Naive thymus-derived CD8-positive, alpha-beta T cell (primary cell): ENCODE results near the gene RBMS3. TPM values are rescaled to one million over a fixed set of nuclear protein-coding genes. Genes with fewer than 3 reads are reported as not detected.
"Not testable (repeated sequence)": the region's sequence is repeated elsewhere in the genome, so short reads cannot be mapped to it uniquely, and the experiment has no call there.

Experiments used
- ATAC-seq, 2 donors: fragments of 150-1000 bp; cut with Tn5 transposase in 1 of 2; sonication (Bioruptor Pico), chemical (Tn5 transposase) in 1 of 2; 1 replicate in 1 of 2; 2 replicates in 1 of 2; pipeline ENCODE4 v1.10.0; 2021; ENCODE audit warnings: mild to moderate bottlenecking in 2 of 2, moderate library complexity in 2 of 2
- POLR2A ChIA-PET: fragments of 350-600 bp; sonication (Branson Sonifier 250); formaldehyde crosslinking; loops from one replicate; lab custom pipeline; 2021; ENCODE audit warnings: antibody characterized with exemption; lab: Charles Lee
- DNase-seq, 10 donors: peaks; one replicate each; pipeline versions ENCODE4 v3.0.0 to v3.0.0-alpha.2; 2020 to 2022
- H3K27ac Mint-ChIP-seq, 10 donors: one replicate each; pipeline ENCODE4 v1.8.0; 2020 to 2022; ENCODE audit warnings: mild to moderate bottlenecking in 10 of 10, mixed read lengths in 10 of 10, moderate library complexity in 4 of 10, inconsistent platforms in 1 of 10
- H3K27me3 Mint-ChIP-seq, 5 donors: one replicate each; pipeline ENCODE4 v1.8.0; 2021 to 2022; ENCODE audit warnings: mixed read lengths in 5 of 5
- H3K36me3 Mint-ChIP-seq, 3 donors: one replicate each; pipeline ENCODE4 v1.8.0; 2020 to 2022; ENCODE audit warnings: mixed read lengths in 3 of 3, mild to moderate bottlenecking in 2 of 3, inconsistent platforms in 1 of 3
- H3K4me1 Mint-ChIP-seq, 4 donors: one replicate each; pipeline ENCODE4 v1.8.0; 2021 to 2022; ENCODE audit warnings: mixed read lengths in 4 of 4
- H3K4me3 Mint-ChIP-seq, 10 donors: one replicate each; pipeline ENCODE4 v1.8.0; 2020 to 2022; ENCODE audit warnings: mild to moderate bottlenecking in 10 of 10, mixed read lengths in 10 of 10, moderate library complexity in 6 of 10, inconsistent platforms in 1 of 10
- H3K9me3 Mint-ChIP-seq, 9 donors: one replicate each; pipeline ENCODE4 v1.8.0; 2020 to 2022; ENCODE audit warnings: mixed read lengths in 9 of 9, mild to moderate bottlenecking in 3 of 9, inconsistent platforms in 1 of 9, moderate library complexity in 1 of 9
- polyA plus RNA-seq, 3 donors: library from polyadenylated mRNA; unstranded; fragments of 300-500 nt; fragmentation: Illumina TruSeq; gene quantifications; one replicate each; pipeline ENCODE4 v1.2.3, GENCODE V29; 2021
- total RNA-seq, 8 experiments: library from RNA in 2 of 8; stranded (reverse) in 2 of 8; gene quantifications; one replicate each; pipeline ENCODE4 v1.2.3 and lab custom pipeline; 2021 to 2026

The RBMS3 gene
- total and polyA plus RNA-seq, 5 experiments from 2014 or later: not detected

DNA sequence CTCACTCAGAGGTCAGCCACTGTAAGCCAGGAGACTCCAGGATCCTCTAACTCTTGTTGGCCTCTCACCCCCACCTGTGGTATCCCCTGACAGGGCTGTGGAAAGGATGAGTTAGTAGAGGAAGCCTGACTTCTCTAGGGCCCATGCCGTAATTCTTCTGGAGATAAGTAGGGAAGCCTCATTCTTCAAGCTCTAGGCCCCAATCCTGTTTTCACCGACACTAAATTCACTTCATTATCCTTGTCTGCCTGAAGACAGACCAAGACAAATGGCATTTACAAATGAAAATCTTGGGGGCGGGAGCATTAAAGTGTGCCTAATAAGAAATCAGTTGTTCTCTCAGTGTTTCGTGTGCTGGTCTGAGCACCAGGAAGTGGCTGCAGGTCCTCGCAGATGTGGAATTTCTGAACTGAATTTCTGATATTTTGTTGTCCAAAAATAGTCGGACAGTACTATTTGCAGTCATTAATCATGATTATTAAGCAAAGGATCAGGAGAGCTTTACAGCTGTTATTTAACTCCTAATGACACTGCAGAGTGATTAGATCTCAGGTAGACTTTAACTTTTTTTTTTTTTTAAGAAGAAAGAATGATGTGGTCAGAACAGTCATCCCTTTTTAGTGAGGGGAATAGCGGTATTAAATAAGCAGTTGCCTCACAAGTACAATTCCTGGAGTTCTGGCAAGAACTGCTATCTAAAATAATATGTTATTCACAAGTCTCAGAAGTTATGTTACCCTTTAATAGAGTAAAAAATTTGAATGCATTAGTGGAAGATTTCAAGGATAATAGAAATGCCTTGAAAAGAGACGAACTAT lies 58.4 kb downstream of the RBMS3 start:
- DNase-seq (no peak), ATAC-seq (no peak)
- no peaks in the 10 kb centered on the region for H3K36me3 Mint-ChIP-seq
- H3K27ac Mint-ChIP-seq: no peak overlapping the region
- H3K27me3 Mint-ChIP-seq: peaks cover 0 to 2% (median 0%) of the 10 kb centered on the region in 5 donors
- H3K9me3 Mint-ChIP-seq: no peaks in the 10 kb centered on the region
- POLR2A ChIA-PET: no interaction called here
- no peak overlapping the region for H3K4me3 Mint-ChIP-seq
- no peaks in the 10 kb centered on the region for H3K4me1 Mint-ChIP-seq

DNA sequence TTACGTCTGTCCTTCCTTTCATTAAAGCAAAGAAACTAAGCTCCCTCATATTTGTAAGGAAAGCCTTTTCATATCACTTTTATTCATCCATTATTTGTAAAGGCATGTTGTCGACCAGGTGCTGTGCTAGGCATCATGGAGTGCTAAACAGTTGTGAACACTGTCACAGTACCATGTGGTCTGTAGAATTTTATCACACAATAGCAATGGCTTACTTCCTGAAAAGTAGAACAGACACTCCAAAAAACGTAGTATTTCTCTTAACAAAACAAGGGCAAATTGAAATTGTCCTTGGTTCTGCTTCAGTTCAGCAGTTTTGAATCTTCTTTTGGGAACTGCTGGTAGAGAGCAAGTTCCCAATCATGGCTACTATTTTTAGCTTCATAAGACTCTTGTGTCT lies 63.3 kb downstream of the RBMS3 start:
- no peaks in the 10 kb centered on the region for H3K4me1 Mint-ChIP-seq
- no peak overlapping the region for H3K27ac Mint-ChIP-seq
- peaks cover 0 to 2% (median 0%) of the 10 kb centered on the region in 9 donors for H3K9me3 Mint-ChIP-seq
- H3K27me3 Mint-ChIP-seq: peaks cover 0 to 3% (median 0%) of the 10 kb centered on the region in 5 donors
- no peak overlapping the region for H3K4me3 Mint-ChIP-seq
- POLR2A ChIA-PET: no interaction called here
- DNase-seq: no peak
- H3K36me3 Mint-ChIP-seq: no peaks in the 10 kb centered on the region
- no peak for ATAC-seq

DNA sequence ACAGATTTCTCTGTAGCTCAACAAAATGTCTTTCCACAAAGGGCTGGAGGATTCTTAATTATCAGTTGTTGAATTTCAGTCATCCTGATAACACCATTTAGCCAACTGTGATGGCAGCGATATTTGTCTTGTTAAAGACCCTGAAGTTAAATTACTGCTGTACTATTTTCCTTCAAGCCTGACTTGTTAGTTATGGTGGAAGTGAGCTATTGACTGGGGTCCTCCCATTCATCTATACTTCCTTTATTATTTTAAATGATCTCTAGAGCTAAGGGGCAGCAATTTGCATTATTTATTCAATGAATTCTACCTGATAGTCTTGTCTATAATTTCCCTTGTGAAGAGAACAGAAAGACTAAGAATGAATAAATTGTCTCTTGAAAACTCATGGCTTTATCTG lies 64.1 kb downstream of the RBMS3 start:
- POLR2A ChIA-PET: no interaction called here
- no peak for DNase-seq
- H3K27me3 Mint-ChIP-seq: peaks cover 0 to 3% (median 0%) of the 10 kb centered on the region in 5 donors
- ATAC-seq: no peak
- H3K36me3 Mint-ChIP-seq: no peaks in the 10 kb centered on the region
- H3K27ac Mint-ChIP-seq: no peak overlapping the region
- peaks cover 0 to 2% (median 0%) of the 10 kb centered on the region in 9 donors for H3K9me3 Mint-ChIP-seq
- no peaks in the 10 kb centered on the region for H3K4me1 Mint-ChIP-seq
- no peak overlapping the region for H3K4me3 Mint-ChIP-seq

DNA sequence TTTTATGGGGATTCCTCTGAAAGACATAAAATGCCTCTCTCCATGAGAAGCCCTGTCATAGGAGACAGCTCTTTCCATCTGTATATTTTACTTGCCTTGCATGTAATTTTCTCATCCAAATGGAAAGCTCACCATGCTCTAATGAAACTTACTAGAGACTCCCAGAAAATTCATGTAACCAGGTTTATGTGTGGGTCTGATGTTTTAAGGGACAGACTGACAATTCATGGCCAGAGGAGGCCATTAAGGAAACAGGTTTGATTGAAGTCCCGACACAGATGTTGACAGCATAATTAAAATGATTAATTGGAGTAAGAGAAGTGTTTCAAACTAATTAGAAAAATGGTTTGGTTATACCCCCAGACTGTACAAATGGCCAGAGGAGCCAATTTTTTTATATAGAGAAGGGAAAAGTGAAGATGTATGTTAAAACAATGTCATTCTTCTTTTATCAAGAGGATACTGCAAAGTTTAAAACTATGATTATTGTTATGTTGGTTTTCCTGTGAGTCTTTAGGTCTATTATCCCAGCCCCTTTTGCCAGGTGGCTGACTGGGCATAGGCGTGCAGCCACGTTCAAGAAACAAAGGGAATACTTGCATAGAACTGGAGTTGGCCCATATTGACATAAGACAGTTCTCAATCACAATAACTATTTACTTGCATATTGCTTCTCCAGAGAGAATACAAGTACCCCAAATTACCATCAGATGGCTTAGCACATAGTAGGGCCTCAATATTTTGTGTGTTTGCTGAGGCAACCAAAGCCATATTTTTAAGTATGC lies 64.8 kb downstream of the RBMS3 start:
- no peak for DNase-seq
- Mint-ChIP-seq H3K9me3 (peaks cover 0 to 2% (median 0%) of the 10 kb centered on the region in 9 donors), H3K27ac (no peak overlapping the region), H3K36me3 (no peaks in the 10 kb centered on the region), H3K4me1 (no peaks in the 10 kb centered on the region), H3K4me3 (no peak overlapping the region), H3K27me3 (peaks cover 0 to 3% (median 0%) of the 10 kb centered on the region in 5 donors)
- POLR2A ChIA-PET: no interaction called here
- no peak for ATAC-seq

DNA sequence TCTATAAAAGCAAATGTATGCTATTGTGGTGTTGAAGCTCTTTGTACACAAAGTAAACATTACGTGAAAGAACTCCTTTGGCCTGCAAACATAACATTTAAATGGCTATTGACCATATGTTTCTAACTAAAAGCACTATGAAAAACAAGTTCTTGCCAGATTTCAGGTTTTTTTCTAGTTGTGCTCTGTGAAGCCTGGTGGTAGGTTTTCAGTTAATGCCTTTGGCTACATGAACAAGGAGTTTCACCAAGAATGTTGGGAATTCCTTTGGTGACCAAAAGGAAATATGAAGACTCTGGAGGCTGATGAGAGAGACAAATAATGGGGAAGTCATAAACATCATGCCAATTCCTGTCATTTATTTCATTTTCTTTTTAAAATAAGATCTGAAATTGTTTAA lies 66.0 kb downstream of the RBMS3 start:
- peaks cover 0 to 3% (median 0%) of the 10 kb centered on the region in 5 donors for H3K27me3 Mint-ChIP-seq
- no peaks in the 10 kb centered on the region for H3K36me3 Mint-ChIP-seq
- DNase-seq: no peak
- no peak overlapping the region for H3K27ac Mint-ChIP-seq
- H3K4me1 Mint-ChIP-seq: no peaks in the 10 kb centered on the region
- no peak for ATAC-seq
- H3K4me3 Mint-ChIP-seq: no peak overlapping the region
- POLR2A ChIA-PET: no interaction called here
- H3K9me3 Mint-ChIP-seq: peaks cover 0 to 2% (median 0%) of the 10 kb centered on the region in 9 donors

DNA sequence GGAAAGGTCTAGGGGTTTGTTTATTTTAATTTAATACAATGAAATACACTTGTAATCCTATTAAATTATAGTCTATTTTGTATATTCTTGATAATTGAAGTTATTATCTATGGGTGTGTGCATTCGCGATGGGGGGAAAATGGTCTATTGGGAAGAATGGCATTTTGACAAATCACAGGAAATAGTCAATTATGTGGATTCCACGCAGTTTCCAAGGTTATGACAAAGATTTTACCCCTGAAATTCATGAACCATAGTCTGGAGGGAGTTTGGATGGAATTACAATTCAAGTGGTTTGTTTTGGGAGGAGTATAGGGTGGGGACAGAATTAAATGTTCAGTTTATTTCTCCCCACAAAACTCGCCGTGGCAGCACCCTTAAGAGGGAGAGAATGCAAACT lies 66.5 kb downstream of the RBMS3 start:
- peaks cover 0 to 3% (median 0%) of the 10 kb centered on the region in 5 donors for H3K27me3 Mint-ChIP-seq

GRCh38 chr3:29348316-29348715 lies 67.4 kb downstream of the RBMS3 start:
- no peak overlapping the region for H3K27ac Mint-ChIP-seq
- peaks cover 0 to 3% (median 0%) of the 10 kb centered on the region in 5 donors for H3K27me3 Mint-ChIP-seq
- H3K4me1 Mint-ChIP-seq: no peaks in the 10 kb centered on the region
- H3K4me3 Mint-ChIP-seq: no peak overlapping the region
- POLR2A ChIA-PET: no interaction called here
- H3K9me3 Mint-ChIP-seq: peaks cover 0 to 2% (median 0%) of the 10 kb centered on the region in 9 donors
- no peaks in the 10 kb centered on the region for H3K36me3 Mint-ChIP-seq
- ATAC-seq (no peak), DNase-seq (no peak)

More for the DNA sequence above, 66.5 kb downstream of the RBMS3 start:
- Mint-ChIP-seq H3K4me3 (no peak overlapping the region), H3K27ac (no peak overlapping the region), H3K36me3 (no peaks in the 10 kb centered on the region), H3K9me3 (peaks cover 0 to 2% (median 0%) of the 10 kb centered on the region in 9 donors), H3K4me1 (no peaks in the 10 kb centered on the region)
- POLR2A ChIA-PET: no interaction called here
- ATAC-seq: no peak
- no peak for DNase-seq

DNA sequence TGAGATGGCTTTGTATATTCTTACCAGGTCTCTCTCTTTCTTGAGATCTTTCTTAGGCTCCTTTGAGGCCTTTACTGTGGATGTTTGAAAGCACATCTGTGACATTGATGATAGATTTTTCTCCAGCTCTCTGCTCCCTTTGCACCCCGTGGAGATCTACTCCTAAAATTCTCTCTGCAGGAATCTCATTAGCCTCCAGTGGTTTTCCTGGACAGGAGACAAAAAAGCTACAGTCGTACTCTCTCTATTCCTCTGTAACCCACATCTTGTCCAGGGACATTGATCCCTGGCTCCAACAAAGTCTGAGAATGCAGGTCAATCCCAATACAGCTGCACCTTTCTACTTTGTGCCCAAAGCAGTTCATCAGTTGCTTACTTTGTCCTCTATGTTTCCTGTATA lies 68.2 kb downstream of the RBMS3 start:
- peaks cover 0 to 2% (median 0%) of the 10 kb centered on the region in 5 donors for H3K27me3 Mint-ChIP-seq
- peaks cover 0 to 2% (median 0%) of the 10 kb centered on the region in 9 donors for H3K9me3 Mint-ChIP-seq
- ATAC-seq (no peak), DNase-seq (no peak)
- POLR2A ChIA-PET: no interaction called here
- no peaks in the 10 kb centered on the region for H3K36me3 Mint-ChIP-seq
- H3K4me1 Mint-ChIP-seq: peaks cover 0 to 2% (median 0%) of the 10 kb centered on the region in 4 donors
- H3K27ac Mint-ChIP-seq: no peak overlapping the region
- H3K4me3 Mint-ChIP-seq: no peak overlapping the region

DNA sequence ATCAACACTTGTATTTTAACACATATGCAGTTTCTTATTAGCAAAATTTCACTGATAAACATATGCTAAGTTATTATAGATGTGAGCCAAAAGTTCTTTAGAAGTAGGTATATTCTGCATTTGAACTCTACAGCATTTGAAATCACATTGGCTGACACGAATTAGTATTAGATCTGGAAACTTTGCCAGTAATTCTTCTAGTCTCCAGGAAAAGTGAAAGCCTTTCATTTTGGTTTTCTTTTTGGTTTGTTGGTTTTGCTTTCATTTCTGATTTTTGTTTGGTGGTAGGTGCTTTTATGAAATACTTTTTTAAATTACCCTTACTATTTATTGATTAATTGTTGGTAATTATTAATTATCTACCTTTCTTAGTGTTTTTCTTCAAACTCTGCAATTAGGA lies 72.9 kb downstream of the RBMS3 start:
- H3K36me3 Mint-ChIP-seq: no peaks in the 10 kb centered on the region
- no peak overlapping the region for H3K27ac Mint-ChIP-seq
- DNase-seq (no peak), ATAC-seq (no peak)
- POLR2A ChIA-PET: no interaction called here
- peaks cover 0 to 4% (median 0%) of the 10 kb centered on the region in 4 donors for H3K4me1 Mint-ChIP-seq
- no peaks in the 10 kb centered on the region for H3K9me3 Mint-ChIP-seq
- no peak overlapping the region for H3K4me3 Mint-ChIP-seq
- H3K27me3 Mint-ChIP-seq: no peaks in the 10 kb centered on the region

- H3K4me1 Mint-ChIP-seq: peaks cover 0 to 4% (median 0%) of the 10 kb centered on the region in 4 donors
- H3K9me3 Mint-ChIP-seq: no peaks in the 10 kb centered on the region
- H3K36me3 Mint-ChIP-seq: no peaks in the 10 kb centered on the region
- DNase-seq (no peak), ATAC-seq (no peak)
- no peak overlapping the region for H3K27ac Mint-ChIP-seq
- POLR2A ChIA-PET: no interaction called here
- no peaks in the 10 kb centered on the region for H3K27me3 Mint-ChIP-seq
- no peak overlapping the region for H3K4me3 Mint-ChIP-seq
Observed at GRCh38 chr3:29354894-29355293, 74.0 kb downstream of the RBMS3 start.

DNA sequence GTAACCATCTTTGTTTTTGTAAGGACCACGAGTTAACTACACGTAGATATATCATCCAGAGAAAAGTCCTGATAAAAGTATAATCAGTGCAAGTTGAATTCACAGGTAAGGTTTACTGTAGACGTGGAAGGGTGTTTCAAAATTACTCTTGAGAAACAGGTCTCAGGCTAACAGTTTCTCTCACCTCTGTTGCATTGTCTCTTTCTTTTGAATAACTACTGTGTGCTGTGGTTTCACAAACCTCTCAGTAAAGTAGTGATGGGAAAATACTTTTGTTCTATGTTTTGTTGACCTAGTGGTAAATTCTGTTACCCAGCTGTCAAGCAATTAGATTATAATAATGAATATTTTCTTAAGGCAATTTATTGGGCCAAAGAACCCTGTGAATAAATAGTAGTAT lies 75.2 kb downstream of the RBMS3 start:
- ATAC-seq: no peak
- no peaks in the 10 kb centered on the region for H3K27me3 Mint-ChIP-seq
- H3K36me3 Mint-ChIP-seq: no peaks in the 10 kb centered on the region
- H3K27ac Mint-ChIP-seq: no peak overlapping the region
- peaks cover 0 to 4% (median 0%) of the 10 kb centered on the region in 4 donors for H3K4me1 Mint-ChIP-seq
- no peaks in the 10 kb centered on the region for H3K9me3 Mint-ChIP-seq
- no peak overlapping the region for H3K4me3 Mint-ChIP-seq
- no peak for DNase-seq
- POLR2A ChIA-PET: no interaction called here

DNA sequence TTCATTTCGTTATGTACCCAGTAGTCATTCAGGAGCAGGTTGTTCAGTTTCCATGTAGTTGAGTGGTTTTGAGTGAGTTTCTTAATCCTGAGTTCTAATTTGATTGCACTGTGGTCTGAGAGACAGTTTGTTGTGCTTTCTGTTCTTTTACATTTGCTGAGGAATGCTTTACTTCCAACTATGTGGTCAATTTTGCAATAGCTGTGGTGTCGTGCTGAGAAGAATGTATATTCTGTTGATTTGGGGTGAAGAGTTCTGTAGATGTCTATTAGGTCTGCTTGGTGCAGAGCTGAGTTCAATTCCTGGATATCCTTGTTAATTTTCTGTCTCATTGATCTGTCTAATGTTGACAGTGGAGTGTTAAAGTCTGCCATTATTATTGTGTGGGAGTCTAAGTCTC lies 79.4 kb downstream of the RBMS3 start:
- H3K4me1 Mint-ChIP-seq, POLR2A ChIA-PET, H3K9me3 Mint-ChIP-seq, H3K4me3 Mint-ChIP-seq, ATAC-seq, H3K36me3 Mint-ChIP-seq, H3K27ac Mint-ChIP-seq, DNase-seq, H3K27me3 Mint-ChIP-seq: not testable (repeated sequence)

GRCh38 chr3:29363110-29363509 lies 82.2 kb downstream of the RBMS3 start:
- H3K27ac Mint-ChIP-seq: no peak overlapping the region
- POLR2A ChIA-PET: no interaction called here
- no peak for ATAC-seq
- no peak for DNase-seq
- H3K27me3 Mint-ChIP-seq: peaks cover 0 to 3% (median 0%) of the 10 kb centered on the region in 5 donors
- H3K9me3 Mint-ChIP-seq: peaks cover 0 to 9% (median 0%) of the 10 kb centered on the region in 9 donors
- peaks cover 0 to 6% (median 0%) of the 10 kb centered on the region in 3 donors for H3K36me3 Mint-ChIP-seq
- H3K4me1 Mint-ChIP-seq: no peaks in the 10 kb centered on the region
- no peak overlapping the region for H3K4me3 Mint-ChIP-seq
